NCI-H187 (cell line): ENCODE results near the gene LAMA3.

Experiments used
- DNase-seq, 2 experiments: peaks; one replicate each; lab custom pipeline; 2025; lab: John Stamatoyannopoulos, UW

Gene LAMA3

DNA sequence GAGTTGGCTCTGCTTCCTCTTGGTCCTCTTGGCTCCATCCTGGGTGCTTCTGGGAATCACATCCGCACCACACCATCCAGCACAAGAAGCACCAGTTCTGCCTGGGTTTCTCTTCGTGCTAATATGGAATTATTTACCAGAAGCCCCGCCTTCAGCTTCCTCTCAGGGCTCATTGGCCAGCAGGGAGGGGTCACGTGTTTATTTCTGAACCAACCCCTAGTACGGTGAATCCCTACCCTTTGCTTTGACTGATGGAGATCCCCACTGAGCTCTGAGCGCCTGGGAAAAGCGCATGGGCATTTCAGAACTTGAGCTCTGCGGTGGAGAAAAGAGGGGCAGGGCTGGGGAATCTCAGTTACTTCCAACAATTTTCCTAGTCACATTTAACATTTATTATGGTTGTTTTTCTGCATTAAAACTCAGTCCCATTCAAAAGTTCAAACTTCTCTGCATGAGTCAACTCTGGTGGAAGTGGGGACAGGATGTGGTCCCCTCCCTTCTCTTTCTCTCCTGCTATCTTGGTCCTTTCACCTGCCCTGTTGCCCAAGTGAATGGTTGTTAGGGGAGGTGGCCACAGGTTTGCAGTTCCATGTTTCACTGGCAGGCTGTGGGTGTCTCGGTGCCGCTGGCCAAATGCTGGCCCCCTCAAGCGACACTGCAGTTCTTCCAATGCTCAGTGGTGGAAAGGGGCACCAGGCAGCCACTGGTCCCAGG, 248.9 kb downstream of the LAMA3 start:
- DNase-seq, result no peak

GRCh38 chr18:23938901-23939341, 249.7 kb downstream of the LAMA3 start:
- no peak for DNase-seq

DNA sequence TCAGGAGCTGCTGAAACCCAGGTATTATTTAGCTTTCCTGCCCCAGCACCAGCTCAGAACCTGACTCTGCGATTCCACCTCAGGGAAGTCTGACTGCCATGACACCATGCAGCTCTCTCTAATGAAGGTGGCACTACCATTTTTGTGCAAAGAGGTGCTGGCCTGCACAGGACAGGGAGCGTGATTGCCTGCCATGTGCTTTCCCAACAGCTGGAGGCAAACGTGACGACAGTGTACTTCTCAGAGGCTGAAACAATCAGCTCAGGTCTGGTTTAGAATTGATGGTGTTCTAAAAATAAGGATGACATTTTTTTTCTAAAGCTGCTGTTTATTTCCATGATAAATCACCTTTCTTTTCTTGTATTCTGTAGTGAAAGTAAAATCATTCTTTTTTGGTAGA, 250.1 kb downstream of the LAMA3 start:
- no peak for DNase-seq

GRCh38 chr18:23939896-23940295, 250.6 kb downstream of the LAMA3 start:
- no peak for DNase-seq

DNA sequence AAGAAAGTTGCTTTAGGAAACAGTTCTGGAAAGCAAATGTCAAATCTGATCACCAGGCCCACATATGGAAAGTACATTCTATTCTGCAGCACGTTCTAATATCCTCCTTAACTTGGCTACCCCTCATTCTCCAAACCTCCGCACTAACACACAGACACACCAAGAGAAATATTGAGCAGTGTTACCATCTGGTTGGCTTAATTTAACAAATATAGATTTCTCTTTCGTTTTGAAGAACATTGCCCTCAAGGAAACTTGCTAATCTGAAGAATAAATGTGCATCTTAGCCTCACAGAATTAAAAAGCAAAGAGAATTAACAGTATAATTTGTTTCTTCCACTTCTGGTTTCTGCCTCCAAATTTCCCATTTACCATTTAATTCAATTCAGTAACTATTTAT, 252.5 kb downstream of the LAMA3 start:
- DNase-seq, result no peak

GRCh38 chr18:23943104-23943503, 253.9 kb downstream of the LAMA3 start:
- DNase-seq, result no peak

DNA sequence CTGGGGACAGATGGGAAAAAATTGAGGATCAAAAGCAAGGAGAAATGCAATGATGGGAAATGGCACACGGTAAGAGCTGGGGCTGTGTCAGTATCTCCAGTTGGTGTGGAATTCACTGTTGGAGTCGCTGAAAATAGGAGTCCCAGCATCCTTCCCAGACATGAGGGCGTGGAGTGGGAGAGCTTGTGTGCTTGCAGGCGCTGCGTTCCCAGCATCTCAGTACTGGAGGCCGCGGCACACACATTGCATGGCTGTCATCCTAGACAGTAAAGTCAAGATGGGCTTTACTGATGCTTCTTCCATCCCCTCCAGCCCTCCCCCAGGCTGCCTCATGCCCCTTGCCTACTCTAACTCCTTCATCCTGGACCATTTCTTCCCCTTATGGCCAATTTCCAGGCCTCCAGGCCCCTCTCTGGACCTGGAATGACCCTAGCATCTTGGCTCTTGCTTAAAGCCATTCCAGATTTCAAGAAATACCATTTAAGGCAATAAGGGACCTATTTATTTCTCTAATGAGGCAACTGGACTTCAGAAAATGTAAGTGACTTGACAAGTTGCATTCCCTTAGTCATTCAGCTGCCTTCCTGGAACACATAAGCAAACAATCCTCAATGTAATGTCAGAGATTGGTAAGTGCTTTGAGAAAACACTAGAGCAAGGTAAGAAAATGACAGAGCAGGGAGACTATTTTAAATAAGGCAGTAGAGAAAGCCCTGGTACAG, 254.8 kb downstream of the LAMA3 start:
- no peak for DNase-seq

- DNase-seq, result no peak
These were observed 256.3 kb downstream of the LAMA3 start for GRCh38 chr18:23945416-23946079.

DNA sequence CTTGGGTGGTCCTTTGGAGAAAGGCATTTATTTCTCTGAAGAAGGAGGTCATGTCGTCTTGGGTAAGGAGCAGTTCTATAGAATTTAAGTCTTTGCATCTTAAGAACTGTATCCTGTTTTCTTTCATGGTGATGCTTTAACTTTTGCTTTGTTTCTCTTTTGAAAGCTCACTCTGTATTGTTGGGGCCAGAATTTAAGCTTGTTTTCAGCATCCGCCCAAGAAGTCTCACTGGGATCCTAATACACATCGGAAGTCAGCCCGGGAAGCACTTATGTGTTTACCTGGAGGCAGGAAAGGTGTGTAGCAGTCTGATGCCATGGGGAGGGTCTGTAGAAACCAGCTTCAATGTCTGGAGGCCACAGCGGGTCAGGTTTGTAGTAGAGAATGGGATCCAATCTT, 260.6 kb downstream of the LAMA3 start:
- no peak for DNase-seq

DNA sequence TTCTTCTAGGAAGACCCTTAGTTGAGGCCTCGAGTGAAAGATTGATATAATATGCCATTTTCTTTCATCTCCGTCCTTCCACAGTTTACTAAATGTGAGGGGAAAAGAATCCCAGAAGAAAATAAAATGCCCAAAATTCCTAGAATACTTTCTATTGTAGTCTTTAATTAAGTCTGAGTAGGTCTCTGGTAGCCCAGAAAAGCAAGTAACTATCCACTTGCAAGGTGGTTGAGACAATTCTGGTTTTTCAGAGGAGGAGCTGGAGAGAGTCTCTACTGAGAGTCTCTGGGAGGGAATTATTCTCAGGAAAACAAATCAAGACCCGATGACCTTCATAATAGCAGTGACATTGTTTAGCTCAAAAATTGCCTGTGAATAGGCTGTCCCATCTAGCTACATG, 261.4 kb downstream of the LAMA3 start:
- DNase-seq, result no peak

GRCh38 chr18:23951206-23951605, 262.0 kb downstream of the LAMA3 start:
- no peak for DNase-seq

DNA sequence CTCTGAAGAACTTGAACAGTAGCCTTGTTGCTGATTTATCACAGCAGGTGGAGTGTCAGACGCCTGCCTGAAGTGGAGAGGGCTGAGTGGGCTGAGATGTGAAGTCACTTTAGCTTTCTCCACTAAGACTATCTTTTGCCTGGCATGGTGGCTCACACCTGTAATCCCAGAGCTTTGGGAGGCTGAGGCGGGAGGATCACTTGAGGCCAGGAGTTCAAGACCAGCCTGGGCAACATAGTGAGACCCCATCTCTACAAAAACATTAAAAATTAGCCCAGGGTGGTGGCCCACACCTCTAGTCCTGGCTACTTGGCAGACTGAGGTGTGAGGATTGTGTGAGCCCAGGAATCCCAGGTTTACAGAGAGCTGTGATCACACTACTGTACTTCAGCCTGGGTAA, 264.7 kb downstream of the LAMA3 start:
- DNase-seq, result no peak

DNA sequence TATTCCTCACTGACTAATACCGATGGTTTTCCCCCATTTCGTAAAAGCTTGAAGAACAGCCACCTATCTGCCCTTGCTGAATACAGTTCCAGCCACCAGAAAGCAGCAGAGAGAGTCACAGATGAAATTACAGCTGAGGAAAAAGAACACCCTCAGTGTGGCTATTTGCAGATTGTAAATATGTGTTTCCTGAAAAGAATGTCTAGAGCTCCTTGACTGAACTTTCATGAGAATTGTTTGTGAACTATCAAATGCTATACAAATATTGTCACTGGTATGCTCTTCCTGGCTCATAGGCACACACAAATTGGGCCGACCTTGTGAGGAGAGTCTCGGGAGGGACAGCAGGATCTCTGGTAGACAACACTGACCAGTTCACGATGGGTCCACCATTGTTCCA, 267.2 kb downstream of the LAMA3 start:
- DNase-seq, result no peak

- no peak for DNase-seq
These were observed 268.8 kb downstream of the LAMA3 start for GRCh38 chr18:23958036-23958435.

DNA sequence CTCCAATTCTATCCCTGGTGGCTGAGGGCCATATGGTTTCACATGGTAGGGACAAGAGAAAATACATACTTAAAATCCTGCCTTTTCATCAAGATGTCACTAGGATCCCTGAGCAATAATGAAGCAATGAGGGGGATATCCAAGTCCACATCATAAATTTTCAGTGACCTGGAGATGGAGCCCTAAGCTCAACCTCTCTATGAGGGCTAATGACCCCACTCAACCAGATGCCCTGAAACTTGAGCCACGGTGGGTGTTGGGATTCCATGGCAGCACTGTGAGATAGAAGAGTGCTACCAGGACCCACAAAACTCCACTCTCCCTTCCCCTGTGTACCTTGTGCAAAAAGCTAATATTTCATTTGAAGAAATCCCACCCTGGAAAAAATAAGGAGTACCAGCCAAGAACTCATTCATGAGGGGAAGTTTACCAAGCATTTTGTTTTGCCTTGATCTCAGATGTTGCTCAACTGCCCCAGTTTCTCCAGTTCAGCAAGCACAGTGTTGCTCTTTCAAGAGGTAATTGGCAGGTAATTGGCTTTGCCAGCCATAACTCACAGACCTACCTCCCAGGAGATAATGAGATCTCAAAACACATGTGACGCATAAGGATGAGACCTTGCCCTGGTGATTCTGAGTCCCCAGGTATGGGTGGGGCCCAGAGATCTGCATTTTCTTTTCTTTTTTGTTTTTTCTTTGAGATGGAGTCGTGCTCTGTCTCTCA, 274.4 kb downstream of the LAMA3 start:
- DNase-seq, result no peak

- DNase-seq, result no peak
These were observed 275.3 kb downstream of the LAMA3 start for GRCh38 chr18:23964282-23965238.

GRCh38 chr18:23966909-23967308, 277.7 kb downstream of the LAMA3 start:
- peak in 1 of 2 experiments; percentile 57 for DNase-seq

DNA sequence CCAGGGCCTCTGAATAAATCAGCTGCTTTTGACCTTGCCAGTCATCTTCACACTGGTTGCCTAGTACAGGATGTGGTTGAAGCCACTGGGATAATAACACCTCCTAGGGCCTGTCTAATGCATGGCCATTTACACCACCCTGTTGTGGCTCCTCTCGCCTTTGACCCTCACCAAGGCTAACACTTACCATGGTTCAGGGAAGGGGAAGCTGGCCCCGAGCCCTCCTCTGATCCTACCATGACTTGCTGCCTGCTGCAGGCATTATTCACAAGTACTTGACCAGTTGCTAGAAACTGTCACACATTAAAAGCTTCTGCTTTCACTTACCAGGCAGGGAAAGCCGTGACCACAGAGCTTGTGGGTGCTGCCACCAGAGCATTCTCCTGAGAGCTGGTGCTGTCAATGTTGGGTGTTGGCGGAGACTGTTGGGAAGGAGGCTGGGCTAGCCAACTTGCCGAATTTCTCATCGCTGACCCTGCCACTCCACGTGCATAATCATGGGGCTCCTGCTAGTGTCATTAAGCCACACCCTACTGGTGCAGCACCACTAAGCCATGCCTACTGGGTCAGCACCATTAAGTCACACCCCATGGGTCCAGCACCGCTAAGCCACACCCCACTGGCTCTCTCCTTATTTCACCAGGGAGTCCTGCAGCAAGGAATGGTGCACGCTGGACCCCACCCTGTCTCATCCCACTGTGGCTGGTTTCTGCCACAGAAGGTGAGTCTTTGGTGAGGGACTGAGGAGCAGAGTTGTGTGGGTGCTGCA, 278.3 kb downstream of the LAMA3 start:
- peak in 1 of 2 experiments; percentile 57 for DNase-seq

DNA sequence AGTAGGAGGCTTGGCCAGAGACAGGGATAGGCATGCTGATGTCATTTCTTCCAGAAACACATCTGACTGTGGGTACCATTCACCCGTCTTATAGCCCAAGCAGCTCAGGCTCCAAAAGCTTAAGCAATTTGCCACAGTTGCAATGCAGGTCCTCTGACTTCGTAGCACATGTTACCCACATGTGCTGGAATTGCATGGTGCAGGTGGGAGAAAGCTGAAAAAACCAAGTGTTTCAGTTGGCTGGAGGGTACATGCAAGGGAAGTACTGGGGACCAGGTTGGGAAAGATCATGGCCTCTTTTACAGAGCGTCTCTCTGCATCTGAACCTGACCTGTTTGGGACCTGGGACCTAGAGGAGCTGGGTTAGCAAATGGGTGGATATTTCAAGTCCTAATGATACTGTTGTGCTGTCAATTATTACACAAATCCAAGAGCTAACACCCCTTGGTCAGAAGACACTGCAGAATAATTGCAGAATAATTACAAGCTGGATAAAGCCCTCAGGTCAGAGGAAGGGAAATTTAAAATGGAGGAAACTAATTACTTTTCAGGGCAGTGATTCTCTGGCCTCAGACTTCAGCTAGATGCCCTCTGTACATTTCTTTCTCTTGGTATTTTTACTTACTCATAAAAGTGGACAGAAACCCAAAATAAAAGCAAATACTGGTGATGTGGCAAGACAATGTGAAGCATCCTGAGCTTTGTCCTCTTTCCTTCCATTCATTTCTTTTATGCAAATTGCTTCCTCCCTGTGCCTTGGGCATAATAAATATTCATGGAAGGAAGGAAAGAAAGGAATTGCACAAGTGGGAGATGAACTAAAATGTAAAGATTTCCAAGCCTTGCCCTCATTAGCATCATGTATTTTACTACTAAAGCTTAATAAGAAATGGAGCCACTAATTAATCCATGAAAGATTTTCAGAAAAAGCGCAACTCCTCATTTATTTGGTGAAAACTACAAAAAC, 279.7 kb downstream of the LAMA3 start:
- no peak for DNase-seq
